GM12878 (cell line): ENCODE measurements around the gene C2. TPM values are rescaled to one million over a fixed set of nuclear protein-coding genes. Genes with fewer than 3 reads are reported as not detected.

Source experiments
- CBX3 ChIP-seq: fragments of 200-600 bp; sonication (generic); IDR thresholded peaks from 2 replicates; pipeline ENCODE4 v1.6.1; 2016; ENCODE audit warnings: low read depth, borderline replicate concordance
- CTCF ChIP-seq, 3 experiments: IDR thresholded peaks in 2 of 3; conservative IDR thresholded peaks in 1 of 3; 2 replicates each; pipeline ENCODE4 v1.5.1; 2011; ENCODE audit warnings: low read depth in 3 of 3, low read length in 3 of 3, mild to moderate bottlenecking in 3 of 3, control low read depth in 2 of 3, moderate library complexity in 2 of 3, inconsistent platforms in 1 of 3, mixed read lengths in 1 of 3; ENCODE audit not compliant: control insufficient read depth in 2 of 3, insufficient read depth in 1 of 3; ENCODE audit errors: extremely low read depth in 1 of 3
- FOS ChIP-seq: IDR thresholded peaks from 3 replicates; pipeline ENCODE4 v1.6.1; 2011; ENCODE audit warnings: borderline replicate concordance; ENCODE audit not compliant: insufficient read length; ENCODE audit errors: extremely low read depth
- IRF4 ChIP-seq: IDR thresholded peaks from 2 replicates; pipeline ENCODE4 v1.6.1; 2011; ENCODE audit warnings: low read depth, low read length
- MAX ChIP-seq: IDR thresholded peaks from 2 replicates; pipeline ENCODE4 v1.6.1; 2012; ENCODE audit warnings: low read depth, low read length, improper control_type of control experiment
- NRF1 ChIP-seq: conservative IDR thresholded peaks from 2 replicates; pipeline ENCODE4 v1.6.1; 2011; ENCODE audit warnings: mild to moderate bottlenecking, low read depth, low read length, improper control_type of control experiment
- RAD21 ChIP-seq: IDR thresholded peaks from 2 replicates; pipeline ENCODE4 v1.6.1; 2011; ENCODE audit warnings: mild to moderate bottlenecking, low read depth, low read length, moderate library complexity; ENCODE audit not compliant: insufficient read depth
- SKIL ChIP-seq: fragments of 450-650 bp; IDR thresholded peaks from 2 replicates; pipeline ENCODE4 v1.6.1; 2017; ENCODE audit warnings: mild to moderate bottlenecking, low read depth, inconsistent platforms; ENCODE audit not compliant: poor library complexity, severe bottlenecking
- YY1 ChIP-seq: IDR thresholded peaks from 2 replicates; pipeline ENCODE4 v1.6.1; 2011; ENCODE audit warnings: low read depth, mild to moderate bottlenecking, low read length
- ZNF622 ChIP-seq: fragments of 450-650 bp; IDR thresholded peaks from 2 replicates; pipeline ENCODE4 v1.6.1; 2017; ENCODE audit warnings: mild to moderate bottlenecking, inconsistent platforms
- polyA plus RNA-seq, 11 experiments: library from polyadenylated mRNA; depleted of rRNA in 4 of 11; unstranded in 6 of 11; stranded (reverse) in 5 of 11; fragments of >200 nt; fragmentation: Nextera tagmentation in 4 of 11; fragmentation: Illumina TruSeq in 1 of 11; extraction: Ambion mirVana in 4 of 11; extraction: Trizol in 1 of 11; gene quantifications; 1 replicate in 1 of 11; 2 replicates in 10 of 11; pipeline versions ENCODE4 v1.2.1 to v1.2.3, GENCODE V29; 2011 to 2016; ENCODE audit warnings: inconsistent platforms in 2 of 11, missing spikeins in 2 of 11, low read depth in 1 of 11
- total RNA-seq, 4 experiments: library from RNA; depleted of rRNA in 3 of 4; stranded (reverse); fragments of >200 nt in 3 of 4; fragmentation: Illumina TruSeq in 1 of 4; extraction: Trizol in 1 of 4; gene quantifications; 2 replicates each; pipeline versions ENCODE4 v1.2.1 to v1.2.3, GENCODE V29; 2013 to 2021
- TF ChIP-seq, protein P1 (sequence below): fragments of 450-650 bp; IDR thresholded peaks from 2 replicates; pipeline ENCODE4 v1.6.1; 2017; ENCODE audit warnings: low read depth, mild to moderate bottlenecking, moderate library complexity
- TF ChIP-seq, protein P2 (sequence below): fragments of 450-650 bp; IDR thresholded peaks from 2 replicates; pipeline ENCODE4 v1.6.1; 2016; ENCODE audit warnings: mild to moderate bottlenecking
- TF ChIP-seq, protein P3 (sequence below): fragments of 450-650 bp; IDR thresholded peaks from 2 replicates; pipeline ENCODE4 v1.6.1; 2017; ENCODE audit warnings: antibody characterized with exemption, mild to moderate bottlenecking, moderate library complexity

Gene C2
- total and polyA plus RNA-seq, 10 of the 15 experiments (the other 5 are each of a cell fraction or from before 2014, with no cell fraction given), result 0.06 to 0.97 (median 0.21) TPM; not detected in 5

DNA sequence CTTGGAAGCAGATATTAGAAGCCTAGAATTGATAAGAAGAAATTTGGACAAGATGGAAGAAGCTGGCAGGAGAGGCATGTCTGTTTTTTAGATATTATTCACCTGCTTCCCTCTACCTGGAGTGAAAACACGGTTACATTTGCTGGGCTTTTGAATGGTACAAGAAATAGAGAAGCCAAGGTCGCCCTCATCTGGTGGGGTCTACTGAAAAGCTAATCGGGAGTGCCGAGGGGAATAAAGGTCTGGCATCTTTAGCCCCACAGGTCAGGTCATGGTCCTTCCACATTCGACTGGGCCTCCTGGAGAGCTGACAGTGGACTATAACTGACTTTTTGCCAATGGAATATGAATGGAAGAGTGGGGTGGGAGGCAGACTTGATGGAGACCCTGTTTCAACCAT is 4.6 kb upstream of the C2 start (continued):
- TF ChIP-seq, protein P1, sequence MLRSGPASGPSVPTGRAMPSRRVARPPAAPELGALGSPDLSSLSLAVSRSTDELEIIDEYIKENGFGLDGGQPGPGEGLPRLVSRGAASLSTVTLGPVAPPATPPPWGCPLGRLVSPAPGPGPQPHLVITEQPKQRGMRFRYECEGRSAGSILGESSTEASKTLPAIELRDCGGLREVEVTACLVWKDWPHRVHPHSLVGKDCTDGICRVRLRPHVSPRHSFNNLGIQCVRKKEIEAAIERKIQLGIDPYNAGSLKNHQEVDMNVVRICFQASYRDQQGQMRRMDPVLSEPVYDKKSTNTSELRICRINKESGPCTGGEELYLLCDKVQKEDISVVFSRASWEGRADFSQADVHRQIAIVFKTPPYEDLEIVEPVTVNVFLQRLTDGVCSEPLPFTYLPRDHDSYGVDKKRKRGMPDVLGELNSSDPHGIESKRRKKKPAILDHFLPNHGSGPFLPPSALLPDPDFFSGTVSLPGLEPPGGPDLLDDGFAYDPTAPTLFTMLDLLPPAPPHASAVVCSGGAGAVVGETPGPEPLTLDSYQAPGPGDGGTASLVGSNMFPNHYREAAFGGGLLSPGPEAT, result no peak
- TF ChIP-seq MAX, result no peak
- no peak for TF ChIP-seq SKIL
- peak; percentile 79 for TF ChIP-seq RAD21
- TF ChIP-seq, protein P2, sequence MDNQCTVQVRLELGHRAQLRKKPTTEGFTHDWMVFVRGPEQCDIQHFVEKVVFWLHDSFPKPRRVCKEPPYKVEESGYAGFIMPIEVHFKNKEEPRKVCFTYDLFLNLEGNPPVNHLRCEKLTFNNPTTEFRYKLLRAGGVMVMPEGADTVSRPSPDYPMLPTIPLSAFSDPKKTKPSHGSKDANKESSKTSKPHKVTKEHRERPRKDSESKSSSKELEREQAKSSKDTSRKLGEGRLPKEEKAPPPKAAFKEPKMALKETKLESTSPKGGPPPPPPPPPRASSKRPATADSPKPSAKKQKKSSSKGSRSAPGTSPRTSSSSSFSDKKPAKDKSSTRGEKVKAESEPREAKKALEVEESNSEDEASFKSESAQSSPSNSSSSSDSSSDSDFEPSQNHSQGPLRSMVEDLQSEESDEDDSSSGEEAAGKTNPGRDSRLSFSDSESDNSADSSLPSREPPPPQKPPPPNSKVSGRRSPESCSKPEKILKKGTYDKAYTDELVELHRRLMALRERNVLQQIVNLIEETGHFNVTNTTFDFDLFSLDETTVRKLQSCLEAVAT, result peak; percentile 72
- TF ChIP-seq NRF1, result no peak
- TF ChIP-seq CBX3, result no peak
- TF ChIP-seq YY1, result 0 out of 2 replicates have a peak, but pooled peaks have one; percentile 40
- TF ChIP-seq, protein P3, sequence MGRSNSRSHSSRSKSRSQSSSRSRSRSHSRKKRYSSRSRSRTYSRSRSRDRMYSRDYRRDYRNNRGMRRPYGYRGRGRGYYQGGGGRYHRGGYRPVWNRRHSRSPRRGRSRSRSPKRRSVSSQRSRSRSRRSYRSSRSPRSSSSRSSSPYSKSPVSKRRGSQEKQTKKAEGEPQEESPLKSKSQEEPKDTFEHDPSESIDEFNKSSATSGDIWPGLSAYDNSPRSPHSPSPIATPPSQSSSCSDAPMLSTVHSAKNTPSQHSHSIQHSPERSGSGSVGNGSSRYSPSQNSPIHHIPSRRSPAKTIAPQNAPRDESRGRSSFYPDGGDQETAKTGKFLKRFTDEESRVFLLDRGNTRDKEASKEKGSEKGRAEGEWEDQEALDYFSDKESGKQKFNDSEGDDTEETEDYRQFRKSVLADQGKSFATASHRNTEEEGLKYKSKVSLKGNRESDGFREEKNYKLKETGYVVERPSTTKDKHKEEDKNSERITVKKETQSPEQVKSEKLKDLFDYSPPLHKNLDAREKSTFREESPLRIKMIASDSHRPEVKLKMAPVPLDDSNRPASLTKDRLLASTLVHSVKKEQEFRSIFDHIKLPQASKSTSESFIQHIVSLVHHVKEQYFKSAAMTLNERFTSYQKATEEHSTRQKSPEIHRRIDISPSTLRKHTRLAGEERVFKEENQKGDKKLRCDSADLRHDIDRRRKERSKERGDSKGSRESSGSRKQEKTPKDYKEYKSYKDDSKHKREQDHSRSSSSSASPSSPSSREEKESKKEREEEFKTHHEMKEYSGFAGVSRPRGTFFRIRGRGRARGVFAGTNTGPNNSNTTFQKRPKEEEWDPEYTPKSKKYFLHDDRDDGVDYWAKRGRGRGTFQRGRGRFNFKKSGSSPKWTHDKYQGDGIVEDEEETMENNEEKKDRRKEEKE, result no peak
- 0 out of 2 replicates have a peak, but pooled peaks have one; percentile 17 for TF ChIP-seq IRF4
- TF ChIP-seq CTCF (IDR thresholded peaks at IDR 0.05 in 2 of 3, conservative IDR thresholded peaks at IDR 0.05 in 1 of 3; ENCODE audit: control insufficient read depth in 2 of 3, extremely low read depth in 1 of 3, insufficient read depth in 1 of 3, low read depth in 3 of 3, low read length in 3 of 3), result peak; percentile 57 to 65 (median 61)
- TF ChIP-seq ZNF622, result no peak
- no peak for TF ChIP-seq FOS
